Measurements from ENCODE around the gene TMEM72. TPM values are rescaled to one million over a fixed set of nuclear protein-coding genes. Genes with fewer than 3 reads are reported as not detected.

The TMEM72 gene
- total RNA-seq, 2 donors from 2014 or later = 1.6 TPM; not detected in 1

DNA sequence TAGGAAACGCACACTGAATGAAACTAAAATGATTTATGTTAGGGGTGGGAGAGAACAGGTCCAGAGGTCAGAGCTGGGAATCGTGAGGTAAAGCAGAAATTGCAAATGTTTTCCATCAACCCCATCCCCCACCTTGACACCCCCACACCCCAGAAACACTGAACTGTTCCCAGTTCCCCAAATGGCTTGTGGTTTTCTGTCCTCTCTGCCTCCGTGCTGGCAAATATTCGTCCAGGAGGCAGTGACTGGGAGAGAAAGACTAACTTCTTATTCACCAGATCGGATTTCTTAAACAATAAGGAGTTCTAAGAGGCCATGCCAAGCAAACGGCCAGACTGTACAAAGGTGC, 47.7 kb downstream of the TMEM72 start:
- no peak for DNase-seq (ENCODE audit: low spot score)
- Histone ChIP-seq H3K9me3 (no peaks in the 10 kb centered on the region), H3K27ac (peak overlapping the region; percentile 74 to 76), H3K4me3 (peak overlapping the region; percentile 51 to 72), H3K36me3 (no peaks in the 10 kb centered on the region), H3K27me3 (replicated peaks; ENCODE audit: insufficient read depth) (no peaks in the 10 kb centered on the region), H3K4me1 (replicated peaks) (peaks cover 8% of the 10 kb centered on the region)
- TF ChIP-seq POLR2AphosphoS5 (IDR thresholded peaks at IDR 0.05) = no peak
- TF ChIP-seq POLR2A (IDR thresholded peaks at IDR 0.05) = no peak
- TF ChIP-seq, protein P1, sequence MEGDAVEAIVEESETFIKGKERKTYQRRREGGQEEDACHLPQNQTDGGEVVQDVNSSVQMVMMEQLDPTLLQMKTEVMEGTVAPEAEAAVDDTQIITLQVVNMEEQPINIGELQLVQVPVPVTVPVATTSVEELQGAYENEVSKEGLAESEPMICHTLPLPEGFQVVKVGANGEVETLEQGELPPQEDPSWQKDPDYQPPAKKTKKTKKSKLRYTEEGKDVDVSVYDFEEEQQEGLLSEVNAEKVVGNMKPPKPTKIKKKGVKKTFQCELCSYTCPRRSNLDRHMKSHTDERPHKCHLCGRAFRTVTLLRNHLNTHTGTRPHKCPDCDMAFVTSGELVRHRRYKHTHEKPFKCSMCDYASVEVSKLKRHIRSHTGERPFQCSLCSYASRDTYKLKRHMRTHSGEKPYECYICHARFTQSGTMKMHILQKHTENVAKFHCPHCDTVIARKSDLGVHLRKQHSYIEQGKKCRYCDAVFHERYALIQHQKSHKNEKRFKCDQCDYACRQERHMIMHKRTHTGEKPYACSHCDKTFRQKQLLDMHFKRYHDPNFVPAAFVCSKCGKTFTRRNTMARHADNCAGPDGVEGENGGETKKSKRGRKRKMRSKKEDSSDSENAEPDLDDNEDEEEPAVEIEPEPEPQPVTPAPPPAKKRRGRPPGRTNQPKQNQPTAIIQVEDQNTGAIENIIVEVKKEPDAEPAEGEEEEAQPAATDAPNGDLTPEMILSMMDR (IDR thresholded peaks at IDR 0.05) = no peak
- intact Hi-C loops (cut with DNase I) = loop anchor here (2.0 to 10.0 kb wide), 3 partner anchors 16 to 574 kb away; partner anchors contain the start of genes CXCL12 and ZNF22
- 3% methylated on average over 6 of the region's 6 CpGs for WGBS

DNA sequence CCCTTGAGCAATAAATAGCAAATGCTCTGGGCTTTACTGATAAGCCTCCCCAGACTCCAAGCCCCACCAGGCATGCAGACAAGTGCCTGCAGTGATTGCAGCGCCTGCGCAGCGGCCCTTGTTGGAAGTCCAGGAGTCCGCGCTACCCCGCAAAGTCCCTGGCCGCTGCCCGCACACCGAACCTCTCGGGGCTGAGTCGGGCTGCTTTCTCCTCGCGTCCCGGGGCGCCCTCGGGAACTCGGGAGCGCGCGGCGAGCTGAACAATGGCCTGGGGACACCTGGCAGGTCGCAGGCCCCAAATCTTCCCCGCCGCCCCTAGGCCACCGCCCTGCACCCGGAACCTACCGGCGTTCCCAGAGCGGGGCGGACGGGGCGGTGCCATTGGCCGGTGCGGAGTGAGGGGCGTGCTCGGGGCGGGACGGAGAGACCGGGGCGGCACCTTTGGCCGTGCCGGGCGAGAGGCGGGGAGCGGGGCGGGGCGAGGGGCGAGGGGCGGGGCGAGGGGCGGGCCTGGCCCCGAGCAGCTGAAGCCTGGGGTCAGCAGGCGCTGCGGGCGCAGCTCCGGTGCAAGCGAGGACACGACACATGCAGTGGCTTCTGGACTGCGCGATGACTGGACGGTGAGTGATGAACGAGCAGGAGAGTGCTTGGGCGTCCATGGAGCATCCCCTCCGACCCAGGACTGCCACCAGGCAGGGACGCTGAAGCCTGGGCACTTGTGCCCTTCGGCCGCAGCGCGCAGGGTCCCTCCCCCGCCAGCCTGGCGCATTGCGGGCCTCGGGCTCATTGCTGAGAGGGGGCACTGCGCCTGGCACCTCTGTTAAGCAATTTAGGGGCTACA, 48.3 kb downstream of the TMEM72 start, which contains the start of gene RASSF4:
TSS of gene RASSF4 (plus strand) at position 556 of the 841 bp plus-strand sequence. CDS start 10,401 bp downstream, outside the sequence.
- H3K4me1 ChIP-seq (replicated peaks) = peaks cover 12% of the 10 kb centered on the region

DNA sequence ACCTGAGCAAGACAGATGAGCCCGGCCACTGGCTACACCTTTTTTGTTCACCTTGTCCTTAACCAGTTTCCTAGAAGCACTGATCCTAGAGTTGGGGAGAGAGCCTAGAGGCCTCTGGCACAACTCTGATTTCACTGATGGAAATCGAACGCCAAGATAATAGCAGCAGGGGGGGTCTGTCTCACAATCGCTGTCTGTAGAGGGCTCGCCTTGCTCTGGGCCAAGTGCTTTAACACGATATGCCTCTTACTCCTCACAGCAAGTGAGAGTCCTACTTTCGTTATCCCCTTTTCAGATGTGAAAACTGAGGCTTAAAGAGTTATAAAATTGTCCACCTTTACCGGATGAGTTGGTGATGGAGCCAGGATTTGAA, 48.9 kb downstream of the TMEM72 start:
- intact Hi-C loops (cut with DNase I) = no loop called here
- Histone ChIP-seq H3K36me3 (no peaks in the 10 kb centered on the region), H3K4me3 (peak overlapping the region; percentile 51 to 72), H3K9me3 (no peaks in the 10 kb centered on the region), H3K4me1 (replicated peaks) (peaks cover 15% of the 10 kb centered on the region), H3K27ac (peak overlapping the region; percentile 46 to 76), H3K27me3 (replicated peaks; ENCODE audit: insufficient read depth) (no peaks in the 10 kb centered on the region)
- 32% methylated on average over 8 of the region's 8 CpGs for WGBS
- TF ChIP-seq POLR2AphosphoS5 (IDR thresholded peaks at IDR 0.05) (no peak), POLR2A (IDR thresholded peaks at IDR 0.05) (no peak)
- TF ChIP-seq, protein P1 (IDR thresholded peaks at IDR 0.05) = no peak
- no peak for DNase-seq (ENCODE audit: low spot score)

More for the DNA sequence above, 48.3 kb downstream of the TMEM72 start, which contains the start of gene RASSF4:
- Histone ChIP-seq H3K27ac (peak within 1 kb of the TSS; percentile 74 to 76), H3K9me3 (no peaks in the 10 kb centered on the region), H3K4me3 (peak within 1 kb of the TSS; percentile 51 to 72), H3K36me3 (no peaks in the 10 kb centered on the region), H3K27me3 (replicated peaks; ENCODE audit: insufficient read depth) (no peaks in the 10 kb centered on the region)
- TF ChIP-seq POLR2A (IDR thresholded peaks at IDR 0.05) (peak; percentile 69), POLR2AphosphoS5 (IDR thresholded peaks at IDR 0.05) (peak; percentile 77)
- TF ChIP-seq, protein P1 (IDR thresholded peaks at IDR 0.05) = peak in 1 of 4 experiments; percentile 26
- intact Hi-C loops (cut with DNase I) = loop anchor here (2.0 to 10.0 kb wide), 3 partner anchors 15 to 575 kb away; partner anchors contain the start of genes CXCL12 and ZNF22
- DNase-seq (ENCODE audit: low spot score) = peak; percentile 89
- under 1% methylated on average over 45 of the region's 74 CpGs for WGBS

DNA sequence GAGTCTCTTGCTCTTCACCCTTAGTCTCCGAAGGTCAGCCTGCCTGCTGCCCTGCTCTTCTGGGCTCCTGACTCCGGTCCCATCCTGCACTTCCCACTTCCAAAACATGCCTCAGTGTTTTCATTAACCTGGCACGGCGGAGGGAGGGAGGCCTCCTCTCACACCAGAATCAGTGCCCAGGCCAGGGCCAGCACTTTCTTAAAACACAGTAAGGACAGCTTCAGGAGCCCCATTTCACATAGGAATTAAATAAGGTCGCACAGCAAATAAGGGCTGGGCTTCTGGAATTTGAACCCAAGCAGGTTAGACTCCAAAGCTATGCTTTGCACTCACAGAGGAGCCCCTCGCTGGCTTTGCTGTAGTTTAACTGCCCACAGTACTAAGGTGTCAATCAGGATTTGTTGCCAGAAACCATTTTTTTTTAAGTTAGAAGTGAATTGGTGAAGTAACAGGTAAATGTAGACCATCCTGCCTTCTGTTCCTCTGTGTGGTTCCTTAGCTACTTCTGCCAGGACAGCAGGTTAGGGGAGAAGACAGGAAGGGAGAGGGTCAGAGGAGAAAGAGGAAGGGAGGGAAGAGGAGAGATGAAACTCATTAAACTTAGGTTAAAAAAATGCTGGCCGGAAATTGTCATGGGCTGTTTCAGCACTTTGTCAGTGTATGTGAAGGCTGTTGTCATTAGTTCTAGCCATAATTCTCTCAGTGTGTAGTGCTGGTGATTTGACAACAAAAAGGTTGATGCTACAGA, 49.5 kb downstream of the TMEM72 start:
- Histone ChIP-seq H3K4me3 (peak overlapping the region in 1 of 2 donors; percentile 72), H3K27me3 (replicated peaks; ENCODE audit: insufficient read depth) (no peaks in the 10 kb centered on the region), H3K27ac (no peak overlapping the region), H3K36me3 (no peaks in the 10 kb centered on the region), H3K9me3 (no peaks in the 10 kb centered on the region), H3K4me1 (replicated peaks) (peaks cover 15% of the 10 kb centered on the region)
- 68% methylated on average over 7 of the region's 7 CpGs for WGBS
- TF ChIP-seq POLR2A (IDR thresholded peaks at IDR 0.05) (no peak), POLR2AphosphoS5 (IDR thresholded peaks at IDR 0.05) (no peak)
- TF ChIP-seq, protein P1 (IDR thresholded peaks at IDR 0.05) = no peak
- intact Hi-C loops (cut with DNase I) = no loop called here
- no peak for DNase-seq (ENCODE audit: low spot score)
